Type B pancreatic cell (in vitro differentiated cells): ENCODE measurements around the gene TIAM2. TPM values are rescaled to one million over a fixed set of nuclear protein-coding genes. Genes with fewer than 3 reads are reported as not detected.

Experiments
- DNase-seq: peaks from one replicate; pipeline ENCODE4 v3.0.0; 2021; ENCODE audit warnings: mixed read lengths; ENCODE audit not compliant: unreplicated experiment; ENCODE audit errors: extremely low spot score
- H3K27ac Mint-ChIP-seq: 2 replicates; pipeline ENCODE4 v1.8.0; 2021; ENCODE audit warnings: mild to moderate bottlenecking, mixed read lengths
- H3K27me3 Mint-ChIP-seq: 2 replicates; pipeline ENCODE4 v1.8.0; 2021; ENCODE audit warnings: mixed read lengths
- H3K36me3 Mint-ChIP-seq: 2 replicates; pipeline ENCODE4 v1.8.0; 2021; ENCODE audit warnings: mixed read lengths
- H3K4me1 Mint-ChIP-seq: one replicate; pipeline ENCODE4 v1.8.0; 2021; ENCODE audit warnings: mixed read lengths; ENCODE audit not compliant: unreplicated experiment
- H3K4me3 Mint-ChIP-seq: 2 replicates; pipeline ENCODE4 v1.8.0; 2021; ENCODE audit warnings: mild to moderate bottlenecking, mixed read lengths
- H3K9me3 Mint-ChIP-seq: 2 replicates; pipeline ENCODE4 v1.8.0; 2021; ENCODE audit warnings: mixed read lengths
- total RNA-seq: library from RNA; stranded (reverse); gene quantifications from 2 replicates; pipeline ENCODE4 v1.2.1, GENCODE V29; 2021; ENCODE audit warnings: low replicate concordance
- TF ChIP-seq, protein P1 (sequence below): fragments of 200-600 bp; sonication (generic); conservative IDR thresholded peaks from 2 replicates; pipeline ENCODE4 v1.5.0; 2021; ENCODE audit warnings: antibody characterized with exemption, mild to moderate bottlenecking

The TIAM2 gene
- total RNA-seq, 1 donor from 2014 or later, result 13.5 TPM

DNA sequence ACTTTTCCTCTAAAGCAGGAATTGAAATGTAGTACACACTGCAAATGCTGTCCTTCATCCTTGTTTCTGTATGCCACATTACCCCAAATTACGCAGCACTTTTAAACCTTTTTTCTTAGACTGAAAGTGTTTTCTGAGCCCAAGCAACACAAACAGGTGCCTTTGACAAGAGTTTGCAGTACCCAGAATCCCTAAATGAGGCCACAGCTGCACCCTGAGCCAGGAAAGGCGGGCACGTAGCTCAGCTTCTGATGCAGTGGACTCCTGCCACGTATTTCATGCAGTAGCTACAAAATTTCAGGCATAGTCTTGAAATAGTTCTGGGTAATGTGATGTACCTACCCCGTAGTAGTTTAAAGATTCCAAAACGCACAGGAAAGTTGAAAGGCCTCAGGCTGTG lies 237.7 kb downstream of the TIAM2 start:
- H3K4me1 Mint-ChIP-seq, result no peaks in the 10 kb centered on the region
- H3K27me3 Mint-ChIP-seq, result no peaks in the 10 kb centered on the region

DNA sequence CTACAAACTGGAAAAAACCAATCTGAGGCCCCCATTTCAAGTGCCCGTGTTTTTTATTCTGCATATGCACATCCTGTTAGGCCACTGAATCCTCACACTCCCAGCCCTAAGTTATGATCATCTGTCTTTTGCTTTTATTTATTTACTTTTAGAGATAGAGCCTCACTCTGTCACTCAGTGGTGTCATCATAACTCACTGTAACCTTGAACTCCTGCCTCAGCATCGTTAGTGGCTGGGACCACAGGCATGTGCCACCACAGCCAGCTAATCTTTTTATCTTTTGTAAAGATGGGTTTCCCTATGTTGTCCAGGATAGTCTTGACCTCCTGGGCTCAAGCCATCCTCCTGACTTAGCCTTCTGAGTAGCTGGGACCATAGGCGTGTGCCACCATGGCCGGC lies 239.1 kb downstream of the TIAM2 start:
- no peak overlapping the region for H3K4me3 Mint-ChIP-seq
- no peaks in the 10 kb centered on the region for H3K9me3 Mint-ChIP-seq
- H3K36me3 Mint-ChIP-seq, result peaks cover 10% of the 10 kb centered on the region
- H3K27ac Mint-ChIP-seq, result no peak overlapping the region
- DNase-seq, result no peak
- H3K4me1 Mint-ChIP-seq, result no peaks in the 10 kb centered on the region
- TF ChIP-seq, protein P1, sequence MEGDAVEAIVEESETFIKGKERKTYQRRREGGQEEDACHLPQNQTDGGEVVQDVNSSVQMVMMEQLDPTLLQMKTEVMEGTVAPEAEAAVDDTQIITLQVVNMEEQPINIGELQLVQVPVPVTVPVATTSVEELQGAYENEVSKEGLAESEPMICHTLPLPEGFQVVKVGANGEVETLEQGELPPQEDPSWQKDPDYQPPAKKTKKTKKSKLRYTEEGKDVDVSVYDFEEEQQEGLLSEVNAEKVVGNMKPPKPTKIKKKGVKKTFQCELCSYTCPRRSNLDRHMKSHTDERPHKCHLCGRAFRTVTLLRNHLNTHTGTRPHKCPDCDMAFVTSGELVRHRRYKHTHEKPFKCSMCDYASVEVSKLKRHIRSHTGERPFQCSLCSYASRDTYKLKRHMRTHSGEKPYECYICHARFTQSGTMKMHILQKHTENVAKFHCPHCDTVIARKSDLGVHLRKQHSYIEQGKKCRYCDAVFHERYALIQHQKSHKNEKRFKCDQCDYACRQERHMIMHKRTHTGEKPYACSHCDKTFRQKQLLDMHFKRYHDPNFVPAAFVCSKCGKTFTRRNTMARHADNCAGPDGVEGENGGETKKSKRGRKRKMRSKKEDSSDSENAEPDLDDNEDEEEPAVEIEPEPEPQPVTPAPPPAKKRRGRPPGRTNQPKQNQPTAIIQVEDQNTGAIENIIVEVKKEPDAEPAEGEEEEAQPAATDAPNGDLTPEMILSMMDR, result no peak
- no peaks in the 10 kb centered on the region for H3K27me3 Mint-ChIP-seq

More for the DNA sequence above, 237.7 kb downstream of the TIAM2 start:
- H3K27ac Mint-ChIP-seq, result no peak overlapping the region
- H3K9me3 Mint-ChIP-seq, result no peaks in the 10 kb centered on the region
- peaks cover 3% of the 10 kb centered on the region for H3K36me3 Mint-ChIP-seq
- H3K4me3 Mint-ChIP-seq, result no peak overlapping the region
- TF ChIP-seq, protein P1, result no peak
- no peak for DNase-seq

DNA sequence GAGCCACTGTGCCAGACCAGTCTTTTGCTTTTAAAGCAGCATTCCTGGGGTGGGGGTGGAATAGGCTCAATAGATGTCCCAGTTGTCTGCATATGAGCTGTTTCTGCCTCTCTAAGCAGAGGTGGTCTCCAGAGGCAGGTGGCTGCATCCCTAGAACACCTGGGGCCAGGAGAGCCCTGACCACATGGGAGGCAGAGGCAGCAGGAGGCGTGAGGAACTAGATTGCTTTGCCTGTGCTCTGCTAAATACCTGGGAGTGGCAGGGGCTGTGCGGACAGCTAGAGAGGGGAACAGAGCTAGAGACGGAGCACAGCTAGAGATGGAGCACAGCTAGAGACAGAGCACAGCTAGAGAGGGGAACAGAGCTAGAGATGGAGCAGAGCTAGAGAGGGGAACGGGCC lies 239.6 kb downstream of the TIAM2 start:
- Mint-ChIP-seq H3K27me3 (no peaks in the 10 kb centered on the region), H3K36me3 (peaks cover 10% of the 10 kb centered on the region), H3K4me3 (no peak overlapping the region), H3K27ac (no peak overlapping the region), H3K9me3 (no peaks in the 10 kb centered on the region), H3K4me1 (no peaks in the 10 kb centered on the region)
- TF ChIP-seq, protein P1, result no peak
- DNase-seq, result no peak

DNA sequence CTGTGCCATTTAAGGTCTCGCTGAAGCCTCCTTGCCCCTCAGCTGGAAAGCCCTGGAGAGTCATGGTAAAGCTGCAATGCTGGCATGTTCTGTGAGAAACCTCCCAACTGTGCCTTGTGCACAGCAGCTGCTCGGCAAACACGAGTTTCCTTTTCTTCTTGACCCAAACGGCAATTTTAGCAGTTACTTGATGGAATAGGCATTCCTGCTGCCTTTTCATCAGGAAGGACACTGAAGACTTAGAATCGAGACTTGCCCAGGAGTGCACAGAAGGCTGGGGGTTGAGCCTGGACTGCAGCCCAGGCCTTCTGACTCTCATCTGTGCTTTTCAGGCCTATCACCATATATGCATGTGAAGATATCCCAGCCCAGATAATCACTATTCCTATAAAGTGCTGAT lies 240.0 kb downstream of the TIAM2 start:
- peaks cover 13% of the 10 kb centered on the region for H3K36me3 Mint-ChIP-seq
- no peaks in the 10 kb centered on the region for H3K9me3 Mint-ChIP-seq
- TF ChIP-seq, protein P1, result no peak
- no peak overlapping the region for H3K4me3 Mint-ChIP-seq
- no peak overlapping the region for H3K27ac Mint-ChIP-seq
- no peak for DNase-seq
- H3K27me3 Mint-ChIP-seq, result no peaks in the 10 kb centered on the region
- no peaks in the 10 kb centered on the region for H3K4me1 Mint-ChIP-seq

DNA sequence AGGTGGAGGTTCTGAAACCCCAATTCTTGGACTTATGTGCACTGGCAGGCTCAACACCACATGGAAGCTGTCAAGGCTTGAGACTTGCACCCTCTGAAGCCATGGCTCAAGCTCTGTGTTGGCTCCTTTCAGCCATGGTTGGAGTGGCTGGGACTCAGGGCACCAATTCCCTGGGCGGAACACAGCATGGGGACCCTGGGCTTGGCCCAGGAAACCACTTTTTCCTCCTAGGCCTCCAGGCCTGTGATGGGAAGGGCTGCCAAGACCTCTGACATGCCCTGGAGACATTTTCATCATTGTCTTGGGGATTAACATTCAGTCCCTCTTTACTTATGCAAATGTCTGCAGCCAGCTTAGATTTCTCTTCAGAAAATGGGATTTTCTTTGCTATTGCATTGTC lies 242.5 kb downstream of the TIAM2 start:
- DNase-seq, result no peak
- TF ChIP-seq, protein P1, result no peak
- Mint-ChIP-seq H3K27me3 (no peaks in the 10 kb centered on the region), H3K27ac (no peak overlapping the region), H3K4me1 (no peaks in the 10 kb centered on the region), H3K9me3 (no peaks in the 10 kb centered on the region), H3K4me3 (no peak overlapping the region), H3K36me3 (peaks cover 27% of the 10 kb centered on the region)
